GM23338 (cell line): ENCODE measurements around the gene PAM. TPM values are rescaled to one million over a fixed set of nuclear protein-coding genes. Genes with fewer than 3 reads are reported as not detected.

Experiments
- ATAC-seq: fragments of 200-7000 bp; cut with Tn5 transposase; 3 replicates; pipeline ENCODE4 v1.9.1; 2020
- DNase-seq: peaks from one replicate; pipeline ENCODE4 v3.0.0-alpha.2; 2015; ENCODE audit warnings: low spot score
- H2AFZ ChIP-seq: fragments of 200-600 bp; sonication (generic); 2 replicates; pipeline ENCODE4 v1.8.0; 2016; ENCODE audit warnings: antibody characterized with exemption, mild to moderate bottlenecking, moderate library complexity
- H3F3A ChIP-seq: fragments of 200-600 bp; sonication (generic); replicated peaks from 2 replicates; pipeline ENCODE4 v1.8.0; 2017; ENCODE audit warnings: antibody characterized with exemption, mixed run types, low read depth
- H3K27ac ChIP-seq: fragments of 200-600 bp; sonication (generic); 2 replicates; pipeline ENCODE4 v1.6.1; 2016; ENCODE audit warnings: low read depth
- H3K27me3 ChIP-seq: fragments of 200-600 bp; sonication (generic); 2 replicates; pipeline ENCODE4 v1.8.0; 2016; ENCODE audit warnings: mild to moderate bottlenecking, mixed run types, moderate library complexity; ENCODE audit not compliant: insufficient read depth
- H3K36me3 ChIP-seq: fragments of 200-600 bp; sonication (generic); 2 replicates; pipeline ENCODE4 v1.8.0; 2016; ENCODE audit warnings: mild to moderate bottlenecking; ENCODE audit not compliant: insufficient read depth
- H3K4me1 ChIP-seq: fragments of 200-600 bp; sonication (generic); 2 replicates; pipeline ENCODE4 v1.8.0; 2016; ENCODE audit warnings: mild to moderate bottlenecking, moderate library complexity; ENCODE audit not compliant: insufficient read depth
- H3K4me2 ChIP-seq: fragments of 200-600 bp; sonication (generic); 2 replicates; pipeline ENCODE4 v1.7.1; 2017; ENCODE audit warnings: mixed run types
- H3K4me3 ChIP-seq: fragments of 200-600 bp; sonication (generic); 2 replicates; pipeline ENCODE4 v1.6.1; 2016; ENCODE audit warnings: mixed run types
- H3K79me2 ChIP-seq: fragments of 200-600 bp; sonication (generic); replicated peaks from 2 replicates; pipeline ENCODE4 v1.8.0; 2017; ENCODE audit warnings: mild to moderate bottlenecking; ENCODE audit not compliant: insufficient read depth
- H3K9me2 ChIP-seq: fragments of 200-600 bp; sonication (generic); 2 replicates; pipeline ENCODE4 v1.8.0; 2017; ENCODE audit not compliant: insufficient read depth
- H4K20me1 ChIP-seq: fragments of 200-600 bp; sonication (generic); replicated peaks from 2 replicates; pipeline ENCODE4 v1.8.0; 2017; ENCODE audit warnings: mild to moderate bottlenecking; ENCODE audit not compliant: insufficient read depth
- H3K27ac Mint-ChIP-seq: 2 replicates; pipeline ENCODE4 v1.8.0; 2020; ENCODE audit warnings: inconsistent platforms, mild to moderate bottlenecking, moderate library complexity, mixed read lengths
- H3K27me3 Mint-ChIP-seq: 3 replicates; pipeline ENCODE4 v1.8.0; 2022; ENCODE audit warnings: low read depth, mild to moderate bottlenecking, moderate library complexity, mixed read lengths, inconsistent platforms; ENCODE audit not compliant: insufficient read depth, poor library complexity
- H3K36me3 Mint-ChIP-seq: 3 replicates; pipeline ENCODE4 v1.8.0; 2021; ENCODE audit warnings: low read depth, mild to moderate bottlenecking, inconsistent platforms, moderate library complexity, mixed read lengths
- H3K4me1 Mint-ChIP-seq: 3 replicates; pipeline ENCODE4 v1.8.0; 2020; ENCODE audit warnings: mild to moderate bottlenecking, inconsistent platforms, mixed read lengths
- H3K4me3 Mint-ChIP-seq: 3 replicates; pipeline ENCODE4 v1.8.0; 2021; ENCODE audit warnings: moderate library complexity, mild to moderate bottlenecking, inconsistent platforms, mixed read lengths
- H3K9me3 Mint-ChIP-seq: 3 replicates; pipeline ENCODE4 v1.8.0; 2020; ENCODE audit warnings: moderate library complexity, mild to moderate bottlenecking, inconsistent platforms, mixed read lengths
- CREB1 ChIP-seq: fragments of 250-450 bp; sonication (Bioruptor Pico); IDR thresholded peaks from 2 replicates; pipeline ENCODE4 v1.5.0; 2020; ENCODE audit warnings: low read depth, mild to moderate bottlenecking, moderate library complexity
- EZH2 ChIP-seq: fragments of 200-600 bp; sonication (generic); IDR thresholded peaks from one replicate; pipeline ENCODE4 v1.8.0; 2017; ENCODE audit warnings: antibody characterized with exemption, mild to moderate bottlenecking, low read depth; ENCODE audit not compliant: unreplicated experiment
- EZH2phosphoT487 ChIP-seq: fragments of 200-600 bp; sonication (generic); IDR thresholded peaks from one replicate; pipeline ENCODE4 v1.8.1; 2018; ENCODE audit warnings: antibody characterized with exemption; ENCODE audit not compliant: unreplicated experiment
- JUNB ChIP-seq: IDR thresholded peaks from one replicate; pipeline ENCODE4 v1.6.1; 2016; ENCODE audit warnings: antibody characterized with exemption; ENCODE audit not compliant: unreplicated experiment
- NANOG ChIP-seq: IDR thresholded peaks from 2 replicates; pipeline ENCODE4 v1.6.1; 2016; ENCODE audit warnings: antibody characterized with exemption, borderline replicate concordance
- POLR2AphosphoS5 ChIP-seq: IDR thresholded peaks from 2 replicates; pipeline ENCODE4 v1.6.1; 2016; ENCODE audit warnings: antibody characterized with exemption, low read depth
- STAT1 ChIP-seq: IDR thresholded peaks from one replicate; pipeline ENCODE4 v1.6.1; 2016; ENCODE audit warnings: antibody characterized with exemption; ENCODE audit not compliant: unreplicated experiment
- ZNF114 ChIP-seq: fragments of 250-450 bp; sonication (Bioruptor Pico); IDR thresholded peaks from 2 replicates; pipeline ENCODE4 v1.5.0; 2020; ENCODE audit warnings: mild to moderate bottlenecking, moderate library complexity
- ZNF331 ChIP-seq: fragments of 250-450 bp; sonication (Bioruptor Pico); IDR thresholded peaks from 2 replicates; pipeline ENCODE4 v1.5.0; 2020; ENCODE audit warnings: low read depth, mild to moderate bottlenecking, moderate library complexity
- polyA plus RNA-seq: library from polyadenylated mRNA; unstranded; fragments of >200 nt; fragmentation: Nextera tagmentation; extraction: Ambion mirVana; gene quantifications from 2 replicates; pipeline ENCODE4 v1.2.1, GENCODE V29; 2016
- total RNA-seq: library from RNA; depleted of rRNA; stranded (reverse); fragments of >200 nt; shearing (Covaris generic); gene quantifications from 2 replicates; pipeline ENCODE4 v1.2.3, GENCODE V29; 2014
- TF ChIP-seq, protein P1 (sequence below): IDR thresholded peaks from one replicate; pipeline ENCODE4 v1.6.1; 2018; ENCODE audit warnings: antibody characterized with exemption; ENCODE audit not compliant: unreplicated experiment
- TF ChIP-seq, protein P2 (sequence below): IDR thresholded peaks from 2 replicates; pipeline ENCODE4 v1.6.1; 2016; ENCODE audit warnings: antibody characterized with exemption
- TF ChIP-seq, protein P3 (sequence below): fragments of 250-450 bp; sonication (Bioruptor Pico); IDR thresholded peaks from 2 replicates; pipeline ENCODE4 v1.5.0; 2020; ENCODE audit warnings: mild to moderate bottlenecking, moderate library complexity
- TF ChIP-seq, protein P4 (sequence below), 2 experiments: fragments of 200-600 bp in 1 of 2; sonication (generic) in 1 of 2; conservative IDR thresholded peaks; 2 replicates each; pipeline versions ENCODE4 v1.5.1 to v1.6.1; 2016 to 2017; ENCODE audit warnings: antibody characterized with exemption in 2 of 2, low read depth in 2 of 2, mild to moderate bottlenecking in 2 of 2, moderate library complexity in 1 of 2

Gene PAM
- total and polyA plus RNA-seq, 2 experiments from 2014 or later: 33.9 to 79.4 TPM

DNA sequence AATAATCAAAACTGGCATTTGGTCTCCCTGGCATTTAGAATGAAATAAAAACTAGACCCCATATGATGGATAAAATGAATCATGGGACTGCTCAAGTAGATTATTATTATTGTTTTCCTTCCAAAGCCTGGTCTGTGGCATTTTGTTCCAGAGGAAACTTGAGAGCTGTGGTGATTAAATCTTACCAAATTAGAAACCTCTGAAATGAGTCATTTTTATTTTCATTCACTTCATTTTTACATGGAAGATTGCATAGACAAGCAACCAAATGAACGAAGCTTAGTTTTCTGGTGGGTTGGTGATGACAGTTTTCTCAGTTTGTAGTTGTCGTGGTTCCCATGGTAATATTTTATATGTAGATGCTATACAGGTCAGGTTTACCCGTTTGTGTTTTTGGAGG, 23.4 kb downstream of the PAM start:
- Histone ChIP-seq H3K27ac (no peak overlapping the region), H3K4me2 (no peak overlapping the region), H3K4me1 (no peaks in the 10 kb centered on the region), H3K9me2 (no peaks in the 10 kb centered on the region), H3K79me2 (peaks cover 35% of the 10 kb centered on the region), H2AFZ (no peak overlapping the region), H3F3A (no peaks in the 10 kb centered on the region), H3K27me3 (no peaks in the 10 kb centered on the region), H4K20me1 (no peaks in the 10 kb centered on the region; the same call in 1 of the 2 replicates), H3K4me3 (no peak overlapping the region), H3K36me3 (no peaks in the 10 kb centered on the region)
- DNase-seq (no peak), ATAC-seq (no peak)
- TF ChIP-seq STAT1 (no peak), EZH2 (no peak), CREB1 (CRISPR knock-in tag) (no peak), JUNB (no peak), ZNF114 (CRISPR knock-in tag) (no peak), NANOG (no peak), POLR2AphosphoS5 (no peak), EZH2phosphoT487 (no peak), ZNF331 (no peak)
- TF ChIP-seq, protein P1, sequence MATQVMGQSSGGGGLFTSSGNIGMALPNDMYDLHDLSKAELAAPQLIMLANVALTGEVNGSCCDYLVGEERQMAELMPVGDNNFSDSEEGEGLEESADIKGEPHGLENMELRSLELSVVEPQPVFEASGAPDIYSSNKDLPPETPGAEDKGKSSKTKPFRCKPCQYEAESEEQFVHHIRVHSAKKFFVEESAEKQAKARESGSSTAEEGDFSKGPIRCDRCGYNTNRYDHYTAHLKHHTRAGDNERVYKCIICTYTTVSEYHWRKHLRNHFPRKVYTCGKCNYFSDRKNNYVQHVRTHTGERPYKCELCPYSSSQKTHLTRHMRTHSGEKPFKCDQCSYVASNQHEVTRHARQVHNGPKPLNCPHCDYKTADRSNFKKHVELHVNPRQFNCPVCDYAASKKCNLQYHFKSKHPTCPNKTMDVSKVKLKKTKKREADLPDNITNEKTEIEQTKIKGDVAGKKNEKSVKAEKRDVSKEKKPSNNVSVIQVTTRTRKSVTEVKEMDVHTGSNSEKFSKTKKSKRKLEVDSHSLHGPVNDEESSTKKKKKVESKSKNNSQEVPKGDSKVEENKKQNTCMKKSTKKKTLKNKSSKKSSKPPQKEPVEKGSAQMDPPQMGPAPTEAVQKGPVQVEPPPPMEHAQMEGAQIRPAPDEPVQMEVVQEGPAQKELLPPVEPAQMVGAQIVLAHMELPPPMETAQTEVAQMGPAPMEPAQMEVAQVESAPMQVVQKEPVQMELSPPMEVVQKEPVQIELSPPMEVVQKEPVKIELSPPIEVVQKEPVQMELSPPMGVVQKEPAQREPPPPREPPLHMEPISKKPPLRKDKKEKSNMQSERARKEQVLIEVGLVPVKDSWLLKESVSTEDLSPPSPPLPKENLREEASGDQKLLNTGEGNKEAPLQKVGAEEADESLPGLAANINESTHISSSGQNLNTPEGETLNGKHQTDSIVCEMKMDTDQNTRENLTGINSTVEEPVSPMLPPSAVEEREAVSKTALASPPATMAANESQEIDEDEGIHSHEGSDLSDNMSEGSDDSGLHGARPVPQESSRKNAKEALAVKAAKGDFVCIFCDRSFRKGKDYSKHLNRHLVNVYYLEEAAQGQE: no peak
- TF ChIP-seq, protein P2, sequence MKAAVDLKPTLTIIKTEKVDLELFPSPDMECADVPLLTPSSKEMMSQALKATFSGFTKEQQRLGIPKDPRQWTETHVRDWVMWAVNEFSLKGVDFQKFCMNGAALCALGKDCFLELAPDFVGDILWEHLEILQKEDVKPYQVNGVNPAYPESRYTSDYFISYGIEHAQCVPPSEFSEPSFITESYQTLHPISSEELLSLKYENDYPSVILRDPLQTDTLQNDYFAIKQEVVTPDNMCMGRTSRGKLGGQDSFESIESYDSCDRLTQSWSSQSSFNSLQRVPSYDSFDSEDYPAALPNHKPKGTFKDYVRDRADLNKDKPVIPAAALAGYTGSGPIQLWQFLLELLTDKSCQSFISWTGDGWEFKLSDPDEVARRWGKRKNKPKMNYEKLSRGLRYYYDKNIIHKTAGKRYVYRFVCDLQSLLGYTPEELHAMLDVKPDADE: no peak
- TF ChIP-seq, protein P3, sequence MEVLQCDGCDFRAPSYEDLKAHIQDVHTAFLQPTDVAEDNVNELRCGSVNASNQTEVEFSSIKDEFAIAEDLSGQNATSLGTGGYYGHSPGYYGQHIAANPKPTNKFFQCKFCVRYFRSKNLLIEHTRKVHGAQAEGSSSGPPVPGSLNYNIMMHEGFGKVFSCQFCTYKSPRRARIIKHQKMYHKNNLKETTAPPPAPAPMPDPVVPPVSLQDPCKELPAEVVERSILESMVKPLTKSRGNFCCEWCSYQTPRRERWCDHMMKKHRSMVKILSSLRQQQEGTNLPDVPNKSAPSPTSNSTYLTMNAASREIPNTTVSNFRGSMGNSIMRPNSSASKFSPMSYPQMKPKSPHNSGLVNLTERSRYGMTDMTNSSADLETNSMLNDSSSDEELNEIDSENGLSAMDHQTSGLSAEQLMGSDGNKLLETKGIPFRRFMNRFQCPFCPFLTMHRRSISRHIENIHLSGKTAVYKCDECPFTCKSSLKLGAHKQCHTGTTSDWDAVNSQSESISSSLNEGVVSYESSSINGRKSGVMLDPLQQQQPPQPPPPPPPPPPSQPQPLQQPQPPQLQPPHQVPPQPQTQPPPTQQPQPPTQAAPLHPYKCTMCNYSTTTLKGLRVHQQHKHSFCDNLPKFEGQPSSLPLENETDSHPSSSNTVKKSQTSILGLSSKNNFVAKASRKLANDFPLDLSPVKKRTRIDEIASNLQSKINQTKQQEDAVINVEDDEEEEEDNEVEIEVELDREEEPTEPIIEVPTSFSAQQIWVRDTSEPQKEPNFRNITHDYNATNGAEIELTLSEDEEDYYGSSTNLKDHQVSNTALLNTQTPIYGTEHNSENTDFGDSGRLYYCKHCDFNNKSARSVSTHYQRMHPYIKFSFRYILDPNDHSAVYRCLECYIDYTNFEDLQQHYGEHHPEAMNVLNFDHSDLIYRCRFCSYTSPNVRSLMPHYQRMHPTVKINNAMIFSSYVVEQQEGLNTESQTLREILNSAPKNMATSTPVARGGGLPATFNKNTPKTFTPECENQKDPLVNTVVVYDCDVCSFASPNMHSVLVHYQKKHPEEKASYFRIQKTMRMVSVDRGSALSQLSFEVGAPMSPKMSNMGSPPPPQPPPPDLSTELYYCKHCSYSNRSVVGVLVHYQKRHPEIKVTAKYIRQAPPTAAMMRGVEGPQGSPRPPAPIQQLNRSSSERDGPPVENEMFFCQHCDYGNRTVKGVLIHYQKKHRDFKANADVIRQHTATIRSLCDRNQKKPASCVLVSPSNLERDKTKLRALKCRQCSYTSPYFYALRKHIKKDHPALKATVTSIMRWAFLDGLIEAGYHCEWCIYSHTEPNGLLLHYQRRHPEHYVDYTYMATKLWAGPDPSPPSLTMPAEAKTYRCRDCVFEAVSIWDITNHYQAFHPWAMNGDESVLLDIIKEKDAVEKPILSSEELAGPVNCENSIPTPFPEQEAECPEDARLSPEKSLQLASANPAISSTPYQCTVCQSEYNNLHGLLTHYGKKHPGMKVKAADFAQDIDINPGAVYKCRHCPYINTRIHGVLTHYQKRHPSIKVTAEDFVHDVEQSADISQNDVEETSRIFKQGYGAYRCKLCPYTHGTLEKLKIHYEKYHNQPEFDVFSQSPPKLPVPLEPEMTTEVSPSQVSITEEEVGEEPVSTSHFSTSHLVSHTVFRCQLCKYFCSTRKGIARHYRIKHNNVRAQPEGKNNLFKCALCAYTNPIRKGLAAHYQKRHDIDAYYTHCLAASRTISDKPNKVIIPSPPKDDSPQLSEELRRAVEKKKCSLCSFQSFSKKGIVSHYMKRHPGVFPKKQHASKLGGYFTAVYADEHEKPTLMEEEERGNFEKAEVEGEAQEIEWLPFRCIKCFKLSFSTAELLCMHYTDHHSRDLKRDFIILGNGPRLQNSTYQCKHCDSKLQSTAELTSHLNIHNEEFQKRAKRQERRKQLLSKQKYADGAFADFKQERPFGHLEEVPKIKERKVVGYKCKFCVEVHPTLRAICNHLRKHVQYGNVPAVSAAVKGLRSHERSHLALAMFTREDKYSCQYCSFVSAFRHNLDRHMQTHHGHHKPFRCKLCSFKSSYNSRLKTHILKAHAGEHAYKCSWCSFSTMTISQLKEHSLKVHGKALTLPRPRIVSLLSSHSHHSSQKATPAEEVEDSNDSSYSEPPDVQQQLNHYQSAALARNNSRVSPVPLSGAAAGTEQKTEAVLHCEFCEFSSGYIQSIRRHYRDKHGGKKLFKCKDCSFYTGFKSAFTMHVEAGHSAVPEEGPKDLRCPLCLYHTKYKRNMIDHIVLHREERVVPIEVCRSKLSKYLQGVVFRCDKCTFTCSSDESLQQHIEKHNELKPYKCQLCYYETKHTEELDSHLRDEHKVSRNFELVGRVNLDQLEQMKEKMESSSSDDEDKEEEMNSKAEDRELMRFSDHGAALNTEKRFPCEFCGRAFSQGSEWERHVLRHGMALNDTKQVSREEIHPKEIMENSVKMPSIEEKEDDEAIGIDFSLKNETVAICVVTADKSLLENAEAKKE (CRISPR knock-in tag): no peak
- TF ChIP-seq, protein P4, sequence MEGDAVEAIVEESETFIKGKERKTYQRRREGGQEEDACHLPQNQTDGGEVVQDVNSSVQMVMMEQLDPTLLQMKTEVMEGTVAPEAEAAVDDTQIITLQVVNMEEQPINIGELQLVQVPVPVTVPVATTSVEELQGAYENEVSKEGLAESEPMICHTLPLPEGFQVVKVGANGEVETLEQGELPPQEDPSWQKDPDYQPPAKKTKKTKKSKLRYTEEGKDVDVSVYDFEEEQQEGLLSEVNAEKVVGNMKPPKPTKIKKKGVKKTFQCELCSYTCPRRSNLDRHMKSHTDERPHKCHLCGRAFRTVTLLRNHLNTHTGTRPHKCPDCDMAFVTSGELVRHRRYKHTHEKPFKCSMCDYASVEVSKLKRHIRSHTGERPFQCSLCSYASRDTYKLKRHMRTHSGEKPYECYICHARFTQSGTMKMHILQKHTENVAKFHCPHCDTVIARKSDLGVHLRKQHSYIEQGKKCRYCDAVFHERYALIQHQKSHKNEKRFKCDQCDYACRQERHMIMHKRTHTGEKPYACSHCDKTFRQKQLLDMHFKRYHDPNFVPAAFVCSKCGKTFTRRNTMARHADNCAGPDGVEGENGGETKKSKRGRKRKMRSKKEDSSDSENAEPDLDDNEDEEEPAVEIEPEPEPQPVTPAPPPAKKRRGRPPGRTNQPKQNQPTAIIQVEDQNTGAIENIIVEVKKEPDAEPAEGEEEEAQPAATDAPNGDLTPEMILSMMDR (conservative IDR thresholded peaks at IDR 0.05; ENCODE audit: low read depth in 2 of 2): no peak
- Mint-ChIP-seq H3K27me3 (no peaks in the 10 kb centered on the region), H3K36me3 (no peaks in the 10 kb centered on the region), H3K4me3 (no peak overlapping the region), H3K9me3 (peaks cover 4% of the 10 kb centered on the region; the same call in 1 of the 3 replicates), H3K4me1 (peaks cover 3% of the 10 kb centered on the region; the same call in 1 of the 3 replicates), H3K27ac (no peak overlapping the region)
